GM12865 (cell line): Measurements from ENCODE around the gene ATF7.
"Not testable (repeated sequence)": the region's sequence is repeated elsewhere in the genome, so short reads cannot be mapped to it uniquely, and the experiment has no call there.

Experiments used
- DNase-seq: peaks from one replicate; pipeline ENCODE4 v3.0.0; 2010; ENCODE audit warnings: low read depth
- H3K4me3 ChIP-seq: 2 replicates; pipeline ENCODE4 v1.5.1; 2011; ENCODE audit warnings: mild to moderate bottlenecking, low read depth, low read length, control low read depth
- TF ChIP-seq, protein P1 (sequence below): IDR thresholded peaks from 2 replicates; pipeline ENCODE4 v1.5.1; 2011; ENCODE audit warnings: low read length, control low read depth, low read depth, inconsistent platforms; ENCODE audit not compliant: insufficient read depth; ENCODE audit errors: missing control alignments

The ATF7 gene

DNA sequence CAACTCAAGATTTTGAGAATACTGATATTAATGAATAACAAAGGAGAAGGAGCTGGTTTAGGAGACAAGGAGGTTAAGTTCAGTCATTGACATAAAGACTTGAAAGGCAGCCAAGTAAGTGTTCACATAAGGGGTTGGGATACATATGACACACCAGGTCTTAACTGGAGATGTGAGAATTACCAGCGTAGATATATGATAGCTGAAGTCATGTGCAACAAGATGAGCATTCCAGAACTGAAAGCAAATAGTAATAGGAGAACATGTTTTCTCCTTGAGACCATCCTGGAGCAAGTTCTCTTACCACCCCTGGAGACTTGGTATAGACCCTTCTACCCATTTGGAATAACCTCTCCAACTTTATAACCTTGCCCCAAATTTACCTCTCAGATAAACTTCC lies 75.6 kb downstream of the ATF7 start:
- TF ChIP-seq, protein P1, sequence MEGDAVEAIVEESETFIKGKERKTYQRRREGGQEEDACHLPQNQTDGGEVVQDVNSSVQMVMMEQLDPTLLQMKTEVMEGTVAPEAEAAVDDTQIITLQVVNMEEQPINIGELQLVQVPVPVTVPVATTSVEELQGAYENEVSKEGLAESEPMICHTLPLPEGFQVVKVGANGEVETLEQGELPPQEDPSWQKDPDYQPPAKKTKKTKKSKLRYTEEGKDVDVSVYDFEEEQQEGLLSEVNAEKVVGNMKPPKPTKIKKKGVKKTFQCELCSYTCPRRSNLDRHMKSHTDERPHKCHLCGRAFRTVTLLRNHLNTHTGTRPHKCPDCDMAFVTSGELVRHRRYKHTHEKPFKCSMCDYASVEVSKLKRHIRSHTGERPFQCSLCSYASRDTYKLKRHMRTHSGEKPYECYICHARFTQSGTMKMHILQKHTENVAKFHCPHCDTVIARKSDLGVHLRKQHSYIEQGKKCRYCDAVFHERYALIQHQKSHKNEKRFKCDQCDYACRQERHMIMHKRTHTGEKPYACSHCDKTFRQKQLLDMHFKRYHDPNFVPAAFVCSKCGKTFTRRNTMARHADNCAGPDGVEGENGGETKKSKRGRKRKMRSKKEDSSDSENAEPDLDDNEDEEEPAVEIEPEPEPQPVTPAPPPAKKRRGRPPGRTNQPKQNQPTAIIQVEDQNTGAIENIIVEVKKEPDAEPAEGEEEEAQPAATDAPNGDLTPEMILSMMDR = no peak
- no peak for DNase-seq
- no peak overlapping the region for H3K4me3 ChIP-seq

DNA sequence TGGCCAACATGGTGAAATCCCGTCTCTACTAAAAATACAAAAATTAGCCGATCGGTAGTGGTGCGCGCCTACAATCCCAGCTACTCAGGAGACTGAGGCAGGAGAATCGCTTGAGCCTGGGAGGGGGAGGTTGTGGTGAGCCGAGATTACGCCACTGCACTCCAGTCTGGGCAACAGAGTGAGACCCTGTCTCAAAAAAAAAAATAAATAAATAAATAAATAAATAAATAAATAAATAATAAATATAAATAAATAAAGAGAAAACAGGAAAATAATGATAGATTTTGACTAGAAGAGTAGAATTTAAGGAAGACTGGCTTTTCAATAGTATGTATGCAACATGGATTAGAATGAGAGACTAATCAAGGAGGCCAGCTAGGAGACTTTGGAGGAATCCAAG lies 76.1 kb downstream of the ATF7 start:
- H3K4me3 ChIP-seq, DNase-seq: not testable (repeated sequence)

DNA sequence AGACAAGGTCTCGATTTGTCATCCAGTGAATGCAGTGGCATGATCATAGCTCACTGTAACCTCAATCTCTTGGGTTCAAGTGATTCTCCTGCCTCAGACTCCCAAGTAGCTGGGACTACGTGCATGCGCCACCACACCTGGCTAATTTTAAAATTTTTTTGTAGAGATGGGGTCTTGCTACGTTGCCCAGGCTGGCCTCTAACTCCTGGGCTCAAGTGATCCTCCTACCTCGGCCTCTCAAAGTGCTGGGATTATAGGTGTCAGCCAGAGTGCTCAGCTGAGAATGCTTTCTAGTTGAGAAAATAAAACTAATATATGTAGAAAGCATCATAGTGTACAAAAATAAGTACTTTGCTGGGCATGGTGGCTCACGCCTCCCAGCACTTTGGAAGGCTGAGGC lies 77.8 kb downstream of the ATF7 start:
- H3K4me3 ChIP-seq, DNase-seq: not testable (repeated sequence)

DNA sequence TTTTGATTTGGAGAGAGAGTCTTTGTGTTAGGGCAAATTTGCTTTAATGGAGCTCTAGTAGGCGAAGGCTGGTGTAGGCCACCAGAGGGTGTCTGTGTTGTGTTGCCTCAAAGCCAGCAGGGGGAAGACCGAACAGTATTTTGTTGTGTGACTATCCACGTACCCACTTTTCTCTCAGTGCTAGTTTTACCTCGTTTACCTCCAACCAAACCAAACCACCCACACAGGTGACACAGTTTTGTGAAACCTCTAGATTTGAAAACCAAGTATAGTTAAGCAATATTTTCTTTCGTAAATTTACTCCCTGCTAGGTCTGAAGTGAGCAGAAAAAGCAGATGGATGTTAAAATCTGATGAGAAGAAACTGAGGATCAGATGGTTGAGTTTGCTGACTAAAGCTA lies 82.6 kb downstream of the ATF7 start:
- TF ChIP-seq, protein P1 = peak; percentile 91
- H3K4me3 ChIP-seq = no peak overlapping the region
- DNase-seq = peak; percentile 81

DNA sequence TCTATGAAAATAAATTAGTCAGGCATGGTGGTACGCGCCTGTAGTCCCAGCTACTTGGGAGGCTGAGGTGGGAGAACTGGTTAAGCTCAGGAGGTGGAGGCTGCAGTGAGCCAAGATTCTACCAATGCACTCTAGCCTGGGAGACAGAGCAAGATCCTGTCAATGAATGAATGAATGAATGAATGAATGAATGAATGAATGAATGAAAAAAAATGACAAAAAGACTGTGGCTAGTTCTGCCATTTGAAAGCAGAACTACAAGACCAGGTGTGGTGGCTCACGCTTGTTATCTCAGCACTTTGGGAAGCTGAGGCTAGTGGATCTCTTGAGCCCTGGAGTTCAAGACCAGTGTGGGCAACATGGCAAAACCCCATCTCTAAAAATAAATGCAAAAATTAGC lies 86.7 kb downstream of the ATF7 start:
- TF ChIP-seq, protein P1 = no peak
- H3K4me3 ChIP-seq = no peak overlapping the region
- DNase-seq = no peak

DNA sequence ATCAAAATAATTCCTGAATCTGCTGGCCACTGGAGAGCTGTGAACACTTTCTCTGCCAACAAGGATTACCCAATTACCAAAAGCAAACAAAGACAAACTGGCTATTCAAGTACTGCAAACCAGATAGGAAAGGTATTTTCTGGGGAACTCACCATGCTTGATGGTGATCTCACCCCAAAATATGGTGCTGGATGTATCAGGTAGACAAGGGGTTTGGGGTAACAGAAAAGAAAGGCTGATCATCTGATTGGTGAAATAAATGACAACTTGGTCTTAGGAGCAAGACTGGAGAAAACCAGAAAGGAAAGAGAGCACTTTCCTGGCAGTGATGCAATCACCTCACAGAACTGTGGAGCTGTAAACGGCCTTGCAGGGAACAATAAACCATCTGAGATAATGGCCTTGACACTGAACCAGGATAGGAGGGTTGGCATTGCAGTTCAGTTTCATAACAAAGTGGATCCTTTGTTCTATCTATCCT lies 87.9 kb downstream of the ATF7 start:
- no peak for DNase-seq

DNA sequence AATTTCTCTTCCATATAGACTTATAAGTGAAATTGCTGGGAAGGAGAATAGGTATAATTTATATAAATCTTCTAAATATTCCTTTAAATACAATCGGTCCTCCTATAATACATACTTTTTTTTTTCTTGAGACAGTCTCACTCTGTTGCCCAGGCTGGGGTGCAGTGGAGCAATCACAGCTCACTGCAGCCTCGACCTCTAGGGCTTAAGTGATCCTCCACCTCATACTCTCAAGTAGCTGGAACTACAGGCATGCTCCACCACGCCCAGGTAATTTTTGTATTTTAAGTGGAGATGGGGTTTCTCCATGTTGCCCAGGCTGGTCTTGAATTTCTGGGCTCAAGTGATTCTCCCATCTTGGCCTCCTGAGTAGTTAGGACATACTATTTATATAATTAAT lies 89.2 kb downstream of the ATF7 start:
- no peak overlapping the region for H3K4me3 ChIP-seq
- DNase-seq = no peak
- TF ChIP-seq, protein P1 = no peak

More for the DNA sequence above, 87.9 kb downstream of the ATF7 start:
- TF ChIP-seq, protein P1 = no peak
- no peak overlapping the region for H3K4me3 ChIP-seq

DNA sequence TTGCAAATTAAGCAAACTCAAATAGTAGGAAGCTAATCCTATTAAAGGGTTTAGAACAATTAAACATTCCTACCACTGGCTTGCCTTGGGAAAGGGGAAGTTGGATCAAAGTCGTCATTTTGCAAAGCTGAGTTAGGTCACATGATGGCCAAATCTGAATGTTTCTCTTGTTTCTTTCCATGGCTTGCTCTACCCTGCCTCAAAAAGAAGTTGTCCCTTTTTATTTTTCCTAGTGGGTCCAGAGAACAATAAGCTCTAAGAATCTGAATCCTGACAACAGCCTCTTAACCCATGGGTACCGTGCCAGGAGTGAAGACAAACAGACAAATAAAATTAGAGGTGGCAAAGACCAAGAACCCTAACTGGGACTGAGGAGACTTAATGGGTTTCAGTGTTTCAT lies 92.7 kb downstream of the ATF7 start:
- no peak for DNase-seq
- TF ChIP-seq, protein P1 = no peak

More for the DNA sequence above, 92.7 kb downstream of the ATF7 start:
- H3K4me3 ChIP-seq = no peak overlapping the region
